HCT116 (cell line): ENCODE results near the gene TLE5. TPM values are rescaled to one million over a fixed set of nuclear protein-coding genes. Genes with fewer than 3 reads are reported as not detected.
A peak's percentile ranks its signal among the peaks of the same experiment; 100 is the strongest.

Source experiments
- ATAC-seq: fragments of 200-7000 bp; cut with Tn5 transposase; 2 replicates; pipeline ENCODE4 v1.9.1; 2020; ENCODE audit warnings: mild to moderate bottlenecking, moderate library complexity
- BruUV-seq: library from RNA; stranded (reverse); fragments of 400-500 nt; replicated peaks from 2 replicates; lab custom pipeline; 2021; lab: Mats Ljungman, UMichigan
- CTCF ChIA-PET: fragments of 300-600 bp; sonication (Branson Sonifier 250); formaldehyde crosslinking; loops from one replicate; lab custom pipeline; 2021; ENCODE audit warnings: antibody characterized with exemption; lab: Charles Lee
- POLR2A ChIA-PET: fragments of 300-600, 350-600 bp; sonication (Branson Sonifier 250); formaldehyde crosslinking; loops from one replicate; lab custom pipeline; 2021; ENCODE audit warnings: antibody characterized with exemption; lab: Charles Lee
- RAD21 ChIA-PET, 2 experiments: fragments of 300-600 bp; sonication (Branson Sonifier 250); formaldehyde crosslinking; loops; one replicate each; lab custom pipeline; 2023; ENCODE audit warnings: low total read pairs in 2 of 2; ENCODE audit not compliant: uncharacterized antibody in 2 of 2, unreplicated experiment in 2 of 2, low non-redundant PET in 1 of 2; lab: Charles Lee
- DNase-seq: peaks from one replicate; pipeline ENCODE4 v3.0.0-alpha.2; 2010; ENCODE audit warnings: low read depth, low spot score
- H2AFZ ChIP-seq: fragments of 200-600 bp; shearing (Covaris generic), sonication (generic); 2 replicates; pipeline ENCODE4 v1.6.1; 2017; ENCODE audit warnings: low read depth, mixed run types, mixed read lengths, antibody characterized with exemption, low read length; ENCODE audit not compliant: poor library complexity, severe bottlenecking
- H3K27ac ChIP-seq: 2 replicates; pipeline ENCODE4 v1.5.1; 2012; ENCODE audit warnings: low read depth, low read length
- H3K27me3 ChIP-seq: fragments of 200-600 bp; sonication (generic); 2 replicates; pipeline ENCODE4 v1.6.1; 2016; ENCODE audit warnings: mixed run types, low read length, mixed read lengths; ENCODE audit not compliant: insufficient read depth
- H3K36me3 ChIP-seq, 2 experiments: fragments of 200-500 bp in 1 of 2; fragments of 200-600 bp in 1 of 2; sonication (Bioruptor generic) in 1 of 2; sonication (generic) in 1 of 2; 2 replicates each; pipeline versions ENCODE4 v1.5.1 to v1.6.1; 2014 to 2016; ENCODE audit warnings: low read length in 2 of 2, inconsistent platforms in 1 of 2, mixed read lengths in 1 of 2, mixed run types in 1 of 2; ENCODE audit not compliant: insufficient read depth in 2 of 2, control insufficient read depth in 1 of 2
- H3K4me1 ChIP-seq, 2 experiments: fragments of 200-600 bp in 1 of 2; sonication (generic) in 1 of 2; 2 replicates each; pipeline versions ENCODE4 v1.5.1 to v1.6.1; 2012 to 2017; ENCODE audit warnings: low read length in 2 of 2, inconsistent platforms in 1 of 2, mild to moderate bottlenecking in 1 of 2, mixed read lengths in 1 of 2, mixed run types in 1 of 2, moderate library complexity in 1 of 2; ENCODE audit not compliant: insufficient read depth in 2 of 2, control insufficient read depth in 1 of 2
- H3K4me2 ChIP-seq: fragments of 200-600 bp; sonication (generic); 2 replicates; pipeline ENCODE4 v1.6.1; 2017; ENCODE audit warnings: mixed run types, low read length, mixed read lengths
- H3K4me3 ChIP-seq, 2 experiments: fragments of 200-600 bp in 1 of 2; sonication (generic) in 1 of 2; replicated peaks in 1 of 2; 2 replicates each; pipeline ENCODE4 v1.5.1; 2011 to 2016; ENCODE audit warnings: low read length in 2 of 2, control low read depth in 1 of 2, low read depth in 1 of 2, mild to moderate bottlenecking in 1 of 2, mixed read lengths in 1 of 2, mixed run types in 1 of 2
- H3K79me2 ChIP-seq: fragments of 200-600 bp; sonication (generic); 2 replicates; pipeline ENCODE4 v1.6.1; 2017; ENCODE audit warnings: mild to moderate bottlenecking, mixed run types, low read length, moderate library complexity, mixed read lengths; ENCODE audit not compliant: insufficient read depth
- H3K9ac ChIP-seq: fragments of 200-600 bp; sonication (generic); 2 replicates; pipeline ENCODE4 v1.6.1; 2016; ENCODE audit warnings: low read length, mixed read lengths
- H3K9me2 ChIP-seq: fragments of 200-600 bp; sonication (generic), shearing (Covaris generic); 2 replicates; pipeline ENCODE4 v1.6.1; 2017; ENCODE audit warnings: mixed run types, mild to moderate bottlenecking, moderate library complexity; ENCODE audit not compliant: insufficient read depth
- H3K9me3 ChIP-seq, 2 experiments: fragments of 200-500 bp in 1 of 2; fragments of 200-600 bp in 1 of 2; sonication (Bioruptor generic) in 1 of 2; sonication (generic) in 1 of 2; 2 replicates each; pipeline ENCODE4 v1.6.1; 2014 to 2017; ENCODE audit warnings: low read length in 2 of 2, mixed read lengths in 2 of 2, inconsistent platforms in 1 of 2, low read depth in 1 of 2, mild to moderate bottlenecking in 1 of 2, mixed run types in 1 of 2, moderate library complexity in 1 of 2; ENCODE audit not compliant: control insufficient read depth in 1 of 2, insufficient read depth in 1 of 2
- H4K20me1 ChIP-seq: fragments of 200-600 bp; sonication (generic), shearing (Covaris generic); 2 replicates; pipeline ENCODE4 v1.6.1; 2017; ENCODE audit warnings: mixed run types, mild to moderate bottlenecking, moderate library complexity; ENCODE audit not compliant: insufficient read depth
- EGR1 ChIP-seq: IDR thresholded peaks from 2 replicates; pipeline ENCODE4 v1.6.1; 2012; ENCODE audit warnings: low read depth
- ELF1 ChIP-seq: IDR thresholded peaks from 2 replicates; pipeline ENCODE4 v1.6.1; 2012; ENCODE audit warnings: low read depth, borderline replicate concordance
- EZH2phosphoT487 ChIP-seq: fragments of 200-600 bp; IDR thresholded peaks from 2 replicates; pipeline ENCODE4 v1.6.1; 2018; ENCODE audit warnings: antibody characterized with exemption, borderline replicate concordance
- JUND ChIP-seq: IDR thresholded peaks from 2 replicates; pipeline ENCODE4 v1.6.1; 2012
- POLR2A ChIP-seq: IDR thresholded peaks from 2 replicates; pipeline ENCODE4 v1.7.0; 2011; ENCODE audit warnings: borderline replicate concordance; ENCODE audit not compliant: insufficient read depth, insufficient read length; ENCODE audit errors: extremely low read depth
- POLR2AphosphoS5 ChIP-seq: IDR thresholded peaks from 2 replicates; pipeline ENCODE4 v1.6.1; 2011; ENCODE audit warnings: mild to moderate bottlenecking, low read depth, low read length, moderate library complexity
- RAD21 ChIP-seq: IDR thresholded peaks from 2 replicates; pipeline ENCODE4 v1.6.1; 2012; ENCODE audit warnings: low read depth, mild to moderate bottlenecking
- SIN3A ChIP-seq: IDR thresholded peaks from 2 replicates; pipeline ENCODE4 v1.6.1; 2012; ENCODE audit warnings: low read depth
- SP1 ChIP-seq: IDR thresholded peaks from 2 replicates; pipeline ENCODE4 v1.6.1; 2012; ENCODE audit warnings: low read depth
- SRF ChIP-seq: IDR thresholded peaks from 2 replicates; pipeline ENCODE4 v1.6.1; 2012; ENCODE audit warnings: low read depth
- TCF7L2 ChIP-seq: IDR thresholded peaks from 2 replicates; pipeline ENCODE4 v1.7.0; 2011; ENCODE audit warnings: borderline replicate concordance, inconsistent platforms; ENCODE audit not compliant: insufficient read depth, insufficient read length; ENCODE audit errors: extremely low read depth
- ZBTB33 ChIP-seq: IDR thresholded peaks from 2 replicates; pipeline ENCODE4 v1.6.1; 2011; ENCODE audit warnings: mild to moderate bottlenecking, low read length, moderate library complexity; ENCODE audit not compliant: insufficient replicate concordance; ENCODE audit errors: extremely low read depth
- intact Hi-C: fragments of 100-400 bp; cut with micrococcal nuclease; formaldehyde crosslinking; loops from 2 replicates; pipeline ENCODE4 v1.10.0; 2022
- total RNA-seq: library from RNA; stranded (reverse); gene quantifications from one replicate; pipeline ENCODE4 v1.2.1, GENCODE V29; 2021; ENCODE audit not compliant: unreplicated experiment
- TF ChIP-seq, protein P1 (sequence below): IDR thresholded peaks from 2 replicates; pipeline ENCODE4 v1.6.1; 2012
- TF ChIP-seq, protein P2 (sequence below), 3 experiments: fragments of 200-600 bp in 1 of 3; sonication (generic) in 1 of 3; IDR thresholded peaks in 2 of 3; conservative IDR thresholded peaks in 1 of 3; 2 replicates each; pipeline ENCODE4 v1.5.1; 2012 to 2017; ENCODE audit warnings: low read depth in 2 of 3, low read length in 2 of 3, antibody characterized with exemption in 1 of 3, borderline replicate concordance in 1 of 3, control low read depth in 1 of 3, mild to moderate bottlenecking in 1 of 3, mixed read lengths in 1 of 3, mixed run types in 1 of 3, moderate library complexity in 1 of 3; ENCODE audit not compliant: insufficient read depth in 1 of 3

TLE5 gene
- total RNA-seq, 1 experiment from 2014 or later, result 263 TPM

- TF ChIP-seq TCF7L2, result peak; percentile 38
- TF ChIP-seq, protein P1, sequence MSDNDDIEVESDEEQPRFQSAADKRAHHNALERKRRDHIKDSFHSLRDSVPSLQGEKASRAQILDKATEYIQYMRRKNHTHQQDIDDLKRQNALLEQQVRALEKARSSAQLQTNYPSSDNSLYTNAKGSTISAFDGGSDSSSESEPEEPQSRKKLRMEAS, result no peak
- no TSS peak for BruUV-seq
- DNase-seq (peak; percentile 81), ATAC-seq (peak; percentile 61)
- H3K4me3 ChIP-seq, result no peak overlapping the region
- no peak overlapping the region for H3K9ac ChIP-seq
- no peaks in the 10 kb centered on the region for H3K27me3 ChIP-seq
- no peaks in the 10 kb centered on the region for H3K9me3 ChIP-seq
- peak overlapping the region; percentile 60 for H2AFZ ChIP-seq
- H3K4me2 ChIP-seq, result peak overlapping the region; percentile 37
- RAD21 ChIA-PET, result no interaction called here
- H3K36me3 ChIP-seq, result no peaks in the 10 kb centered on the region
- POLR2A ChIA-PET, result interaction anchor here (1.4 kb wide), 1 partner anchor 37 kb away, joined by 3 read pairs; no protein-coding TSS in a partner anchor
- CTCF ChIA-PET, result interaction anchor here (1.2 to 1.4 kb wide), 2 partner anchors 11 to 37 kb away, joined by 4 to 5 read pairs; partner anchors contain the start of gene TLE5
- peaks cover 27 to 36% of the 10 kb centered on the region in 2 experiments; a peak in 3 of 4 replicates for H3K4me1 ChIP-seq
- no peaks in the 10 kb centered on the region for H3K79me2 ChIP-seq
- H3K9me2 ChIP-seq, result no peaks in the 10 kb centered on the region
- H3K27ac ChIP-seq, result no peak overlapping the region; the same call in 1 of the 2 replicates
- no peaks in the 10 kb centered on the region for H4K20me1 ChIP-seq
- intact Hi-C loops, result no loop called here
These were observed 10.9 kb upstream of the TLE5 start for GRCh38 chr19:3073159-3073563.

GRCh38 chr19:3071768-3072167 is 9.5 kb upstream of the TLE5 start:
- H4K20me1 ChIP-seq, result no peaks in the 10 kb centered on the region
- TF ChIP-seq EZH2phosphoT487 (no peak), POLR2A (no peak), SRF (no peak), SP1 (no peak), POLR2AphosphoS5 (no peak), RAD21 (no peak), ZBTB33 (no peak), EGR1 (no peak), SIN3A (no peak), JUND (no peak), ELF1 (no peak)
- TF ChIP-seq, protein P1, result no peak
- TF ChIP-seq, protein P2, sequence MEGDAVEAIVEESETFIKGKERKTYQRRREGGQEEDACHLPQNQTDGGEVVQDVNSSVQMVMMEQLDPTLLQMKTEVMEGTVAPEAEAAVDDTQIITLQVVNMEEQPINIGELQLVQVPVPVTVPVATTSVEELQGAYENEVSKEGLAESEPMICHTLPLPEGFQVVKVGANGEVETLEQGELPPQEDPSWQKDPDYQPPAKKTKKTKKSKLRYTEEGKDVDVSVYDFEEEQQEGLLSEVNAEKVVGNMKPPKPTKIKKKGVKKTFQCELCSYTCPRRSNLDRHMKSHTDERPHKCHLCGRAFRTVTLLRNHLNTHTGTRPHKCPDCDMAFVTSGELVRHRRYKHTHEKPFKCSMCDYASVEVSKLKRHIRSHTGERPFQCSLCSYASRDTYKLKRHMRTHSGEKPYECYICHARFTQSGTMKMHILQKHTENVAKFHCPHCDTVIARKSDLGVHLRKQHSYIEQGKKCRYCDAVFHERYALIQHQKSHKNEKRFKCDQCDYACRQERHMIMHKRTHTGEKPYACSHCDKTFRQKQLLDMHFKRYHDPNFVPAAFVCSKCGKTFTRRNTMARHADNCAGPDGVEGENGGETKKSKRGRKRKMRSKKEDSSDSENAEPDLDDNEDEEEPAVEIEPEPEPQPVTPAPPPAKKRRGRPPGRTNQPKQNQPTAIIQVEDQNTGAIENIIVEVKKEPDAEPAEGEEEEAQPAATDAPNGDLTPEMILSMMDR (IDR thresholded peaks at IDR 0.05 in 2 of 3, conservative IDR thresholded peaks at IDR 0.05 in 1 of 3; ENCODE audit: borderline replicate concordance in 1 of 3, insufficient read depth in 1 of 3, low read depth in 2 of 3, low read length in 2 of 3), result no peak
- TF ChIP-seq, all 23 proteins: peak for 0
- intact Hi-C loops, result no loop called here
- H2AFZ ChIP-seq, result no peak overlapping the region
- H3K4me2 ChIP-seq, result no peak overlapping the region
- no peak overlapping the region for H3K4me3 ChIP-seq
- H3K79me2 ChIP-seq, result no peaks in the 10 kb centered on the region
- peaks cover 27 to 36% of the 10 kb centered on the region in 2 experiments; a peak in 3 of 4 replicates for H3K4me1 ChIP-seq
- H3K36me3 ChIP-seq, result no peaks in the 10 kb centered on the region
- RAD21 ChIA-PET, result interaction anchor here in 1 of 2 experiments (0.6 kb wide), 1 partner anchor 86 kb away, joined by 3 read pairs; no protein-coding TSS in a partner anchor
- DNase-seq, result no peak
- BruUV-seq, result no TSS peak
- no peaks in the 10 kb centered on the region for H3K9me3 ChIP-seq
- no peaks in the 10 kb centered on the region for H3K9me2 ChIP-seq
- no peak for ATAC-seq
- H3K9ac ChIP-seq, result no peak overlapping the region
- CTCF ChIA-PET, result no interaction called here
- POLR2A ChIA-PET, result no interaction called here
- no peaks in the 10 kb centered on the region for H3K27me3 ChIP-seq
- no peak overlapping the region for H3K27ac ChIP-seq
